NCI-H1930 (cell line): Measurements from ENCODE around the gene RARS2.
"Not testable (repeated sequence)": the region's sequence is repeated elsewhere in the genome, so short reads cannot be mapped to it uniquely, and the experiment has no call there.

Experiments
- DNase-seq, 2 experiments: peaks; one replicate each; lab custom pipeline; 2025; lab: John Stamatoyannopoulos, UW

Gene RARS2, protein sequence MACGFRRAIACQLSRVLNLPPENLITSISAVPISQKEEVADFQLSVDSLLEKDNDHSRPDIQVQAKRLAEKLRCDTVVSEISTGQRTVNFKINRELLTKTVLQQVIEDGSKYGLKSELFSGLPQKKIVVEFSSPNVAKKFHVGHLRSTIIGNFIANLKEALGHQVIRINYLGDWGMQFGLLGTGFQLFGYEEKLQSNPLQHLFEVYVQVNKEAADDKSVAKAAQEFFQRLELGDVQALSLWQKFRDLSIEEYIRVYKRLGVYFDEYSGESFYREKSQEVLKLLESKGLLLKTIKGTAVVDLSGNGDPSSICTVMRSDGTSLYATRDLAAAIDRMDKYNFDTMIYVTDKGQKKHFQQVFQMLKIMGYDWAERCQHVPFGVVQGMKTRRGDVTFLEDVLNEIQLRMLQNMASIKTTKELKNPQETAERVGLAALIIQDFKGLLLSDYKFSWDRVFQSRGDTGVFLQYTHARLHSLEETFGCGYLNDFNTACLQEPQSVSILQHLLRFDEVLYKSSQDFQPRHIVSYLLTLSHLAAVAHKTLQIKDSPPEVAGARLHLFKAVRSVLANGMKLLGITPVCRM

DNA sequence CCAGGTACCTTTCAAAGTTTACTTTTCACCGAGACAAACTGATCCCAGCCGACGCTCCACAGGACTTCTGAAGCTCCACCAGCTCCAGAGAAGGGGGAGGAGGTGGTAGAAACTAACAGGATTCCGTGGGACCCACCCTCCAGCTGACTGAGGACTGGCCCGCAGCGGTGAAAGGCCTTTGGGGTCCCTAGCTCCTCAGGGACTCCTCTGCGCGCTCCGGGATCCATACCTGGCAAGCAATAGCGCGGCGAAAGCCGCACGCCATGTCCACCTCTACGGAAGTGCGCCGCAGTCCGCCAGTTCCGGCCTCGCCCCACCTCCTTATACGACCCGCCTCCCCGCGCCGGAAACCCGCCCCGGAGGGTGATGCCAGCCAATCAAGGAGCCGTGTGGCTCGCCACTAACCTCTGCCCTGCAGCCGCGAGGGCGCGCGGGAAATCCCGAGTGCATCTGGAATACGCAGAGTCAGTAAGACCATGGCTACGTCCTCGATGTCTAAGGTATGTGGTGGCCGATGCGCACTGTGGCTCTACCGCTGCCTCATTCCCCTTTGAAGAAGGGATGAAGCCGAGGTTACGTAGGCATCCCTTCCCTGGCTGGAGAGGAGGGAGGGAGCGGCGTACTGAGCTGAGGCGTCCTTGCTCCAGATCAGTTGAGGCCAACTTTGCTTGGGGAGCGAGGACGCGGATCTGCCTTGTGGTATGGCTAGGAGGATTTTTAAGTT is at the start of gene RARS2, which contains the start of gene ORC3:
Gene RARS2 (minus strand): TSS at position 295 of the 724 bp plus-strand sequence. CDS start 30 bp downstream, at position 265.
Gene ORC3 (plus strand): TSS at position 443 of the 724 bp plus-strand sequence. CDS start 34 bp downstream, at position 477.
- DNase-seq = peak; percentile 81 to 90

DNA sequence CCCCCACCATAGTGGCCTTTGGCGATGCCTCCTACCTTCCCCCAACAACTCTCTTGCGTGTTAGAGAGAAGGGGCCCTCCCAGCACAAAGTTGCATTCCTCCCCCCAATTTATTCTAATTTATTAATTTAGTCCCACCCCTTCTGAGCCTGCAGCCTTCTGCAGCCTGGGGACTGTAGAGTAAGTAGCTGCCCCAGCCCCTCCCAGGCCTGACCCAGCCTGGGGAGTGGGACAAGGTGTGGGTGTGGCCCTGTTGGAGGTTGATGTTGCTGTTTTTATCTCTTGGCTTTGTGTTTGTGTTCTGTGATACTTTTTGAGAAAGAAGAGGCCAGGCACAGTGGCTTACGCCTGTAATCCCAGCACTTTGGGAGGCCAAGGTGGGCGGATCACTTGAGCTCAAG is 49.6 kb upstream of the RARS2 start:
- no peak for DNase-seq

DNA sequence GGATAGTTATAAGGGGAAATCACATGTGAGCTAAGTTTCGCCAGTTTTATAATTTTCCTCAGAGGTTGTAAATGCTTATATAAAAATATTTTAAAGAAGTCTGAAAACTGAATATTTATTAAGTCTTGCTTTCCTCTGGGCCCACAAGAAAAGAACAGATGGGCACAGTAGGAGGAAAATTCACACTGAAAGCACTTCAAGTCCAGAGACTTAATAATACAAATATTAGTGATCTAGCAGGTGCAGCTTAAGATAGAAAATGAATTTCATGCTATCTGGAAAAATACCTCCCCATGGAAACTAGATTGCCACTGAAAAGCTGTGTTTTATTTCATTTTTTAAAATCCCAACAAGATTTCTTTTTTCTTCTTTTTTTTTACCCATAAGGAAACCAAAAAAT is 47.3 kb upstream of the RARS2 start:
- no peak for DNase-seq

DNA sequence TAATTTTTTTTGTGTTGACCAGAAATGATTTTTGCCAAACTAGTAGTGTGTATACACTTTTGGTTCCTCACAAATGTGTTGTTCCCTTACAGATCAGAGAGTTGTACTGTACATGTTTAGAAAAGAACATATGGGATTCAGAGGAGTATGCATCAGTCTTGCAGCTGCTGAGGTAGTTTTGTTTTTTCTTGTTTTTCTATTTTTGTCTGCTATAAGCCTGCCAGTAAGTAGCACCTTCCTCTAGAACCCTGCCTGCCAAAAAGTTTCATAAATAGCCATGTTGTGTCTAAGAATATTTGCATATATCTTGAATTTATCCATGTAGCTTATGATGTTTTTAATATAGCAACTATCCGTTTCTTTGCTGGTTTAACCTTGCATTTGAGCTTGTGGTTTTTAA is 46.5 kb upstream of the RARS2 start:
- DNase-seq = no peak

DNA sequence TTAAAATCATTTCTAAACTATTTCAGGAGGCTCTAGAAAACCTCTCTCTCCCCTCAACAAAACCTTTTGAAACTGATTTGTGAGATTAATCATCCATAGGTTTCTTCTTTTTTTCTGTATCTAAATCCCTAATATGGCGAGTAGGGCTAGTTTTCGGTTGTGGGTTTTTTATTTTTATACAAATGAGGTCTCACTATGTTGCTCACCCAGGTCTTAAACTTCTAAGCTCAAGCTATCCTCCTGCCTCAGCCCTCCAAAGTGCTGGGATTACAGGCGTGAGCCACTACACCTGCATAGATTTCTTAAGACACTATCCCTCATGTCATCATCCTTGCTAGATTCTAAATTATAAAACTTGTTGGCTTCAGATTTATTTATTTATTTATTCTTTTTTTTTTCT is 44.1 kb upstream of the RARS2 start:
- DNase-seq = no peak

DNA sequence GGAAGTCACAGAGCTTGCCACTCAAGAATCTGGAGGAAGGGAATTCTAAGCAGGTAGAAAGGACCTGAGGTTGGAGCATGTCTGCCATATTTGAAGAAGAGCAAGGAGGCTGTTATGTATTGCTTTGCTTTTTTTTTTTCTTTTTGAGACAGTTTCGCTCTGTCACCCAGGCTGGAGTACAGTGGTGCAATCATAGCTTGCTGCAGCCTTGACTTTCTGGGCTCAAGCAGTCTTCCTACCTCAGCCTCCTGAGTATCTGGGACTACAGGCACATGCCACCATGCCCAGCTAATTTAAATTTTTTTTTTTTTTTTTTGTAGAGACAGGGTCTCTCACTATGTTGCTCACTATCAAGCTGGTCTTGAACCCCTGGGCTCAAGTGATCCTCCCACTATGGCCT is 41.0 kb upstream of the RARS2 start:
- no peak for DNase-seq

DNA sequence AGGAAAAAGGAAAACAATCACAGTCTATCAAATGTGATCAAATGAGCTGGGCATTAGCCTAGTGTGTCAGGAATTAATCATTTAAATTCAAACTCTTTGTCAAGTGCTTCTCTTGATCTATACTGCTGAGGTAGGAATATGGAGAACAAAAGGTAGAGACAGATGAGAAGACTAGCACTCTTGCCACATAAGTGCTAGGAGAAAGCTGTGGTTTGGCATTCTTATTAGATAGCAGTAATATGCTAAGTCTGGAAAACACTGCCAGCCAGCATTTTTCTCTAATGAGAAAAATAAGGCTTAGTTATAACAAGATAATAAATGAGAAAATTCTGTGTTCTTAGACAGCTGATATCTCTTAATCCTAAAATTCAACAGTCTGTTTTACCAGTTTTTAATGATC is 39.1 kb upstream of the RARS2 start:
- no peak for DNase-seq

DNA sequence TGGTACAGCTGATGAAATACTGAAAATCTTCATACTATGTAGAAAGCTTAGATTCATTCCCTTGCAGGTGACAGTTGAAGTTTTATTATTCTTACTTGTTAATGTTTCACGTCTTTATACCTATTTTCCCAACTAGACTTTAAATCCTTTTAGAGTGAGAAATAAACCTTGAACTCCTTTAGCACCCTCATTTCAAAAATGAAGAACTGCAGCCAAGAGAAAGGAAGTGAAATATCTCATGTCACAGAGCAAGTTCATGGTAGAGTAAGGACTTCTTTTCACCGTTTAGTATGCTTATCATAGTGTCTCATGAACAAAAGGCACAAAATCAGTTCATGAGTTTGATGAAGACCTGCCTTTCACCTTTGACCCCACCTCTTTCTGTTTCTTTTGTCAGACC is 38.6 kb upstream of the RARS2 start:
- no peak for DNase-seq

DNA sequence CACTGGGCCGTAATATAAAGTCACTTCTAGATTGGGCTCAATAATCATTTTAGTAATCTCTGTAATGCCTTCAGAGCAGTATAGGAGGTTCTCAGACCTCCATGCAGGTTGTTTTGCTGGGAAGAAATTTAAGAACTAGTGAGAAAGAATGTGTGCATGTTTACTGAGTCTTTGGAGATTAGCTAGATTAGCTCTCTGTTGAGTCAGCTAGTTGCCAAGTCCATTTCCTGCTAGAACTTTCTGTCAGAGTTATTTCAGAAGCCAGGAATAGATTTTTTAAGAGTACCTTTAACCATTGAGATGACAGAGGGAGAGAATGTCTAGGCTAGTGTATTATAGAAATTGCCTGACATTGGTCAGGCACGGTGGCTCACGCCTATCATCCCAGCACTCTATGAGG is 33.5 kb upstream of the RARS2 start:
- no peak for DNase-seq

DNA sequence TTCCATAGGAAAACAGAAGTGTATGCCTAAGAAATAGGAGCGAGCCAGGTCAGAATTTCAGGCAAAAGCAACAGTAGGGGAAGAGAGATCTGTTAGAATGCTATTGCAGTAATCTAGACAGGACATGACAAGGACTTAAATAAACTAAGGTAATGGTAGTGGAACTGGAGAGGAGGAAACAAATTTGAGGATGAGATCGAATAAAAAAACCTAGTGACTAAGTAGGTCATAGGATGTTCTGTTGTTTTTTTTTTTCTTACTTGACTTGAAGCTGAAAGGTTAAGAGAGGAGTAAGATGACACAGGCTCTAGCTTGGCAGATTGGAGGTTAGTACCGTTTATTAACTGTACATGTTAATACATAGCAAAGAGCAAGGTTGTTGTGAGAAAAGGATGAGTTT is 28.7 kb upstream of the RARS2 start:
- no peak for DNase-seq

DNA sequence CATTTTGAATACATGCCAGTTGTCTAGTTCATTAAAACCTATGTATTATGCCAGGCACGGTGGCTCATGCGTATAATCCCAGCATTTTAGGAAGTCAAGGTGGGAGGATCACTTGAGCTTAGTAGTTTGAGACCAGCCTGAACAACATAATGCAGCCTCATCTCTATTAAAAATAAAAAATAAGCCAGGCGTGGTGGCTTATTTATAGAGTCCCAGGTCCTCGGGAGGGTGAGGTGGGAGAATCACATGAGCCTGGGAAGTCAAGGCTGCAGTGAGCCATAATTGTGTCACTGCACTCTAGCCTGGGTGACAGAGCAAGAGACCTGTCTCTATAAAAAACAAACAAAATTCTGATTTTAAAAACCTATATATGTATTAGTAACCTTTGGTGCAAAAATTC is 27.6 kb upstream of the RARS2 start:
- no peak for DNase-seq

DNA sequence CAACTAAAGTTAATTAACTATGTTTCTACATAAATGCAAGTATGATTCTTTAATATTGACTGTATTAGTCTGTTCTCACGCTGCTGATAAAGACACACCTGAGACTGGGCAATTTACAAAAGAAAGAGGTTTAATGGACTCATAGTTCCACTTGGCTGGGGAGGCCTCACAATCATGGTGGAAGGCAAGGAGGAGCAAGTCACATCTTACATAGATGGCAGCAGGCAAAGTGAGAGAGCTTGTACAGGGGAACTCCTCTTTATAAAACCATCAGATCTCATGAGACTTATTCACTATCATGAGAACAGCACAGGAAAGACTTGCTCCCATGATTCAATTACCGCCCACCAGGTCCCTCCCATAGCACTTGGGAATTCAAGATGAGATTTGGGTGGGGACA is 23.2 kb upstream of the RARS2 start:
- DNase-seq = not testable (repeated sequence)

DNA sequence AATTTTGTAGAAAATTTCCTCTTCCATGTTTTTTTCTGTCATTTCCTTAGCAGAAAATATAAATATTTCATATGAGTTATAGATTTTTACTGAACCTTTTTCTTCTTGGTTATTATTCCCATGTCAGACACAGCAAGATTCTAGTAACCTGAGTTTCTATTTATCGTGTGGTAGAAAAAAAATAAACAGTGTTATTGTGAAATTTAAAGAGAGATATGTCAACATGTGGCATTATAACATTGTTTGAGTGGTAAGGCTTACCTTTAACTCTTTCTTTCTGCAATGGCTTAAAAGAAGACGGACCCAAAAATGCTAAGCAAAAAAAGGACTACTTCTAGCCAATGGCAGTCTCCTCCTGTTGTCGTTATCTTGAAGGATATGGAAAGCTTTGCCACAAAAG is 19.0 kb upstream of the RARS2 start:
- no peak for DNase-seq

DNA sequence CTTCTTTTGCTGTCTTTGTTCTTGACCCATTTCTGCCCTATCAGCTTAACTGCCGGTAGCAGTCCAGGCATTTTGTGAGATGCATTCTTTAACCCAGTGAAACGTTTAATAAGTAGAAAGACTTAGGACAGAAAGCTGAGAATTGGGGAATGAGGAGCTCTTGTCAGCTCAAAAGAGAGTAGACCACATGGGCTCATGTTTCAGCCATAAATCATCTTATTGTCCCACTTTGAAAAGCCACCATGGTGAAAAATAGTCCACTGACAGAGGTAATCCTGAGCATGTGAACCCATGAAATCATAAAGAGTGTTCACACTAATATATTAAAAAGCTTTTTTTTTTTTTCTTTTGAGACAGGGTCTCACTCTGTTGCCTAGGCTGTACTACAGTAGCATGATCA is 16.4 kb upstream of the RARS2 start:
- no peak for DNase-seq

DNA sequence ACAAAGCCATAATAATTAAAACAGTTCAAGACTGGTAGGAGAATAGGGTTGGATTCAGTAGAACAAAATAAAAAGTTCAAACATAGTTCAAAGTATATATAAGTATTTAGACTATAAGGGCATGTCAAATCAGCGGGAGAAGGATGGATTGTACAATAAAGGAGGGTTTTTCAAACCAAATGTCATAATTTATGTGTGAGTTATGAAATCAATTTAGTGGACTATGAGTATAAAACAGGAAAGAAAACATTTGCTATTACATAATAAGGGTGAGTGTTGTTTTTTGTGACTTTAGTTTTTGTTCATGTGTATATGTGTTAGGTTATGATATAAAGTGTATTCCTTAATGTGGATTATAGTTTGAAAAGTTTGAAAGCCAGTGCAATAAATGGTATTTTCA is 10.8 kb upstream of the RARS2 start:
- no peak for DNase-seq

DNA sequence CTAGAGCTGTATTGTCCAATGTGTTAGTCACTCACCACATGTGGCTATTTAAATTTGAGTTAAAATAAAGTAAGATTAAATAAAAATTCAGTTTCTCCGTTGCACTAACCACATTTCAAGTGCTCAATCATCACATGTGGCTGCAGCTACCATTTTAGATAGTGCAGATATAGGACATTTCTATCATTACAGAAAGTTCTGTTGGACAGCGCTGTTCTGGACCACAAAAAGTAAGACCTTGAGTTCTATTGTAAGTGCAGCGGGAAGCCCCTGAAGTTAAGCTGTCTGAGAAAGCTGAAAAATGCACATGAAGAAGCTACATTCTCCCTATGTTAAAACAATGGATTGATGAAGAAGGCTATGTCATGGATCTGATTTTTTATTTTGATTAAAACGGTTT is 1.2 kb upstream of the RARS2 start:
- no peak for DNase-seq

DNA sequence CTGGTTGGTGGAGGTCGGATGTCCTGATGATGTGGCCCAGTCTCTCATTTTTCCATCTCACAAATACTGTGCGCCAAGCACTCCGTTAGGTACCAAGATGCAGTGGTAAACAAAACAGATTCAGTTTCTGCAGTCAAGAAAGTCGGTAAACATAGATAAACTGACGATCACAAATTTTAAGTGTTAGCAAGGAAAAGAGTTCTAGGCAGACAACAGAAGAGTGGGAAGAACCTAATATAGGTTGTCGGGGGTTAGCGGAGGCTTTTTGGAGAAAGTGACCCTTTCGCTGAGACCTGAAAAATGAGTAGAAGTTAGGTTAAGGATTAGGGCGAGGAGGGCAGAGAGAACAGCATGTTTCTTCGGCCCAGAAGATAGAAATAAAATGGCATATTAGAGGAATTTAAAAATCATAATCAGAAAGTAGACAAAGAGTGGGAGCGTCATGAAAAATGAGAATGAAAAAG is 662 bp upstream of the RARS2 start:
- DNase-seq = no peak

DNA sequence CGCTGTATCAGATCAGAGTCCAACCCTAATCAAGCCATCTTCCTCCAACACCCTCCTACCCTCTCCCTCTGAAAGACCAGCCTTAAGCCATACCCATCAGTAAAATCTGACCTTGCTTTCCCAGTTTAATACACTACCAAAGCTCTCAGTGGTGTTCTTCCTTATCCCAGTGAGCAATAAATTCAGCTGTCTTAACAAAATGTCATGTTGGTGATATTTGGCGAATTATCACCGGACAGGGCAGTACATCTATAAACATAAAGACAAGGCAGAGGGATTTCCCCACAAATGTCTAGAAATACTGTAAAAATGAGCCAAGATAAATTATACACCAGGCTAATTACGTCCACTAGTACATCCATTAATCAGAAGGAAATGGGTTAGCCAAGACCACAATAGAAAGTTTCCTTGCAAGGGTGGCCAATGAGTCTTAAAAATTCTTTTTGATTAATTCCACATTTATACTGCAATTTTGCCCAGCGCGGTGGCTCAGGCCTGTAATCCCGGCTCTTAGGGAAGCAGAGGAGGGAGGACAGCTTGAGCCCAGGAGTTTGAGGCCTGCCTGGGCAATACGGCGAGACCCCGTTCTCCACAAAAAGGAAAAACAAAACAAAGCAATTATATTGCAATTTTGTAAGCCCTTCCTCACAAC is 905 bp downstream of the RARS2 start:
- DNase-seq = no peak

DNA sequence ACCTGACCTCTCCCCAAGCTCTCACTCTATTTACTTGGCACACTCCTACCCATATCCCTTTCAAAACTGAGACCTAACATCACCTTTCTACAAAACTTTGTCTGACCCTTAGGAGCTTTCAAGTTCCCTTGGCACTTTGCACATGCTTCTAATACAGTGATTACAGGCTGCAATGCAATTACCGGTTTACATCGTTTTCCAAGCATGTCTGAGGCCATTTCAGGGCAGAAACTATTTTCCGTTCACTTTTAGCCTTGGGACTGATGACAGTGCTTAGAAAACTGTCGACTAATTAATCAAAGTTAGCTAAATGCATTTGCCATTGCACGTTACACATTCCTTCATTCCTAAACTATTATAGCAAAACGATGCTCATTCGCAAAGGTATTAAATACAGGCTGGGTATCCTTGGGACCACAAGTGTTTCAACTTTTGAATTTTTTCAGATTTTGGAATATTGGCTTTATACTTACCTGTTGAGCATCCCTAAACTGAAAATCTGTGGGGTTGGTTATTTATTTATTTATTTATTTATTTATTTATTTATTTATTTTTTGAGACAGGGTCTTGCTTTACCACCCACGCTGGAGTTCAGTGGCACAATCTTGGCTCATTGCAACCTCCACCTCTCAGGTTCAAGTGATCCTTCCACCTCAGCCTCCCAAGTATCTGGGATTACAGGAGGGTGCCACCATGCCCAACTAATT is 3.3 kb downstream of the RARS2 start:
- no peak for DNase-seq

DNA sequence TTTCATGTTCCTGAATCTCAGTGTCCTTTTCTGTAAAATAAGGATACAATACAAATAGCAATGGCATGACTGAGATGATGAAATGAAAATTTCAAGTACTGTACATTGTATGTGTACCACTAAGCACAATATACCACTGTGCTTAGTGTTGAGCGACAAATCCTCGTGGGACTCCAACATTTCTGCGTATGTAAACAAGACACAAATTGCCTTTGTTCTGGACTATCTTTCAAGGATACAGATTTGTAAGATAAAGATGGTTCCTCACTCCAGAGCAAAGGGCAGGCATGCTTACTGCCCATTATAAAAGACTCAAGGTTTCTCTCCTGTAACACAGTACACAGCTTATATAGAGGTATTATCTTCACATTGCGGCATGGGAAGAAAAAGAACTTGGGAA is 6.0 kb downstream of the RARS2 start:
- no peak for DNase-seq

DNA sequence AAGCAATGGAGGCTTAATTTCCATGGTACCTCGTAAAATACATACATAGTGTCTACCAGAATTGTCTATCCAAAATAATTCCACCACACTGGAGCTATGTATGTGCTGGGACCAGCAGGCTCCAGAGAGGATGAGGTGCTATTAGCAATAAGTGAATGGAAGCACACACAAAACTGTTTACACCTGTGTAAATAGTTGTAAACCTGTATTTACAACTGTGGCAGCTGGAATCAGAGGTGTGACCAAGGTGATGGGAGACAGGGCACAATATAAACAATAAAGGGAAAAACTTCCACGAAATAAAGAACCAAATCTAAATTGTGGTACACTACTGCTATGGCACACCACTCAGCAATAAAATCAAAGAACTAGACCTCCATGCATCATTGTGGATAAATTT is 14.4 kb downstream of the RARS2 start:
- DNase-seq = peak in 1 of 2 experiments; percentile 15
